ENCODE results near the gene TRAPPC8.

Gene TRAPPC8

DNA sequence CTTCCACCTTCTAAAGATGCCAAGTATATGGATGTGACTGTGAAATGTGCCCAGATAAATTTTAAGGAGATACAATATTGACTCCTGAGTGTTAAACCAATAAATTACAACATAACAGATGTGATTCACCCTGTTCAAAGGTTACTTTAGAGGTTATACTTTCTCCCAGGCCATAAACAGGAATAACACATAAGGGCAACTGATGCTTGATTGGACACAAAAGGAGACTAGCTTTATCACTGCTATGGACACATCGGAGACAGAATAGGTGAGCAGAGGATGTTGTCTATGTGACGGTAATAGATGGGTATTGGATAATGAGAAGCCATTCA, 150.4 kb downstream of the TRAPPC8 start:
- DNase-seq (ENCODE audit: low read depth in 3 of 3), result no peak

DNA sequence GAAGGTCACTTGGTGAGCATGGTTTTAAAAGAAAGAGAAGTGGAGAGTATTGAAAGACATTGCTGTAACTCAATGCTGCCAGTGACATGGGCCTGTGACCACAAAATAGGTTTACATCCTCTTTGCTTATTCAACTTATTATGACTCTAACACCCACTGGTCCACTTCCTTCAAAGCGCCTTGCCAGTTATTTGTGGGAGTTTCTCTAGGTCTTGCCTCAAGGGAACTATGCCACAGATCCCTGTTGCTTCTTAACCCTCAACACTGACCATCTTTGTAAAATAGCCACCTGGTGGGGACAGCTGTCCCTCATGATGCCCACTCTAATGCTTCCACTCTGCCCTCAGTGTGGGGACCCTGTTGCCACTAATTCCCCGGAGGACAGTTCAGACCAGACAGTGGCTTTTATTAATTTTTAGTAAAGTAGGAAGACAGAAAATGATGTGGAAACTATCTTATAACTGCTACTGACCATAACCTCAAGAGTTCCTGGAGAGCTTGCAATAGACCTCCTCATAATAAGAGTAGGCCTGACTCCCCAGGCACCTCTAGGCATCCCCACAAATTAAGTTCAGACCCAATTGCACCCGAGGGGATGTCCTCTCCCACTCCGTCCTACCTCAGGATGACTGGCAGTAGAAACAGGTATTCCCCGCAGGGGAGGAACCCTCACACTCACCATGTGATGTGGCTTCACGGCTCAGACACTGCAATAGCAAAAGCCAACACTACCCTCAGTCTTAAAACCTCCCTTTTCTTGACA, 150.9 kb downstream of the TRAPPC8 start:
- no peak for DNase-seq (ENCODE audit: low read depth in 3 of 3)

DNA sequence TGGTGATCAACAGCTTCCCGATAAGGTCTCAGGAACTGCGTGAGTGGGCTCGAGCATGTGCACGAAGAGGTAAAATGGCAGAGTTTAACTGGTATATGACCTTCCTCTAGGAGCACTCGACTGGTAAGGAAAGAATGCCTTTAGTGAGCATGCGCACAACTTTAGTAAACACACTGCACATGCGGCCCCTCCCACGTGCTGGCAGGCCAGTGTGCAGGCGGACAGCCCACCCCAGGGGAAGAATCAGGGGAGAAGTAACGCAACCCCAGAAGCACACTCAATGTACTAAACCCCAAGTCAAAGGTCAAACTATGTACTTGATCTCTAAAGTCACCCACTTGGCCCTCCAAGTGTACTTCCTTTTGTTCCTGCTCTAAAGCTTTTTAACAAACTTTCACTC, 153.5 kb downstream of the TRAPPC8 start:
- no peak for DNase-seq (ENCODE audit: low read depth in 3 of 3)

DNA sequence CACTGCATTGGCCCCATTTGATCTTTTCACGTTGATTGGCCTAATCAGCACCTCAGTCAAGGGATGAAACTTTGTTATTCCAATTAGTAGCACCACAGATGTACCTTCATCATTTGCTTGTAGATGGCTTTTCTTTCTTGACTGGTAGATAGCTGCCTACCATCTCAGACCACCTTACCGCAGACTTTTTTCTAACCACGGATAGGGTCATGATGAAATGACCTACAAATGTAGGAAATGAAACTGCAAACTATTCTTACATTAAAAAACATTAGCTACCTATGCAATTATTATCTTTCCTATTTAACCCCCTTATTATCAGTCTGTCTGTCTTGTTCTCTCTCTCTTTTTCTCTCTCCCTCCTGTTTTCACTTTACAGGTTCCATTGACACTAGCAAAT, 159.9 kb downstream of the TRAPPC8 start:
- no peak for DNase-seq (ENCODE audit: low read depth in 3 of 3)
